Rectal smooth muscle tissue (tissue), 1 donor: ENCODE results near the gene LDLR.
"Not testable (repeated sequence)": the region's sequence is repeated elsewhere in the genome, so short reads cannot be mapped to it uniquely, and the experiment has no call there.

Experiments used
- H3K27ac ChIP-seq: one replicate; pipeline ENCODE4 v1.7.0; 2013; ENCODE audit warnings: low read depth, low read length, inconsistent platforms
- H3K27me3 ChIP-seq: one replicate; pipeline ENCODE4 v1.7.0; 2013; ENCODE audit warnings: low read length; ENCODE audit not compliant: control insufficient read depth, insufficient read depth
- H3K36me3 ChIP-seq: one replicate; pipeline ENCODE4 v1.7.0; 2013; ENCODE audit warnings: low read length; ENCODE audit not compliant: control insufficient read depth, insufficient read depth
- H3K4me1 ChIP-seq: one replicate; pipeline ENCODE4 v1.7.0; 2013; ENCODE audit warnings: low read length; ENCODE audit not compliant: control insufficient read depth, insufficient read depth
- H3K4me3 ChIP-seq: one replicate; pipeline ENCODE4 v1.7.0; 2013; ENCODE audit warnings: low read length
- H3K9ac ChIP-seq: one replicate; pipeline ENCODE4 v1.7.0; 2013; ENCODE audit warnings: low read length

Gene LDLR

GRCh38 chr19:11138601-11139300, 49.5 kb downstream of the LDLR start:
- H3K36me3 ChIP-seq: no peaks in the 10 kb centered on the region
- H3K27ac ChIP-seq: peak overlapping the region; percentile 97
- peak overlapping the region; percentile 45 for H3K4me3 ChIP-seq
- no peaks in the 10 kb centered on the region for H3K27me3 ChIP-seq
- H3K9ac ChIP-seq: peak overlapping the region; percentile 37
- peaks cover 34% of the 10 kb centered on the region for H3K4me1 ChIP-seq

- not testable (repeated sequence) for H3K9ac ChIP-seq, H3K36me3 ChIP-seq, H3K4me3 ChIP-seq, H3K27me3 ChIP-seq
- H3K27ac ChIP-seq: peak overlapping the region; percentile 97
- H3K4me1 ChIP-seq: peaks cover 34% of the 10 kb centered on the region
Observed at GRCh38 chr19:11140023-11140538, 50.8 kb downstream of the LDLR start.

GRCh38 chr19:11140896-11141295, 51.6 kb downstream of the LDLR start:
- no peak overlapping the region for H3K9ac ChIP-seq
- H3K27ac ChIP-seq: no peak overlapping the region
- peaks cover 34% of the 10 kb centered on the region for H3K4me1 ChIP-seq
- no peaks in the 10 kb centered on the region for H3K27me3 ChIP-seq
- H3K4me3 ChIP-seq: no peak overlapping the region
- no peaks in the 10 kb centered on the region for H3K36me3 ChIP-seq

GRCh38 chr19:11141937-11142527, 52.8 kb downstream of the LDLR start:
- Histone ChIP-seq H3K27me3 (no peaks in the 10 kb centered on the region), H3K27ac (peak overlapping the region; percentile 97), H3K4me3 (peak overlapping the region; percentile 26), H3K9ac (no peak overlapping the region), H3K36me3 (no peaks in the 10 kb centered on the region), H3K4me1 (peaks cover 34% of the 10 kb centered on the region)

- Histone ChIP-seq H3K36me3 (no peaks in the 10 kb centered on the region), H3K4me3 (peak overlapping the region; percentile 53), H3K9ac (peak overlapping the region; percentile 46), H3K27me3 (no peaks in the 10 kb centered on the region), H3K27ac (peak overlapping the region; percentile 97), H3K4me1 (peaks cover 34% of the 10 kb centered on the region)
Observed at GRCh38 chr19:11142528-11143171, 53.4 kb downstream of the LDLR start.

- H3K4me1 ChIP-seq: peaks cover 16% of the 10 kb centered on the region
- no peak overlapping the region for H3K27ac ChIP-seq
Observed at GRCh38 chr19:11145536-11145924, 56.3 kb downstream of the LDLR start.

GRCh38 chr19:11148001-11148400, 58.7 kb downstream of the LDLR start:
- Histone ChIP-seq H3K4me3 (no peak overlapping the region), H3K27ac (no peak overlapping the region), H3K4me1 (peaks cover 12% of the 10 kb centered on the region), H3K9ac (no peak overlapping the region), H3K27me3 (no peaks in the 10 kb centered on the region), H3K36me3 (no peaks in the 10 kb centered on the region)

More at GRCh38 chr19:11145536-11145924, 56.3 kb downstream of the LDLR start:
- H3K4me3 ChIP-seq: no peak overlapping the region
- H3K36me3 ChIP-seq: no peaks in the 10 kb centered on the region
- H3K27me3 ChIP-seq: no peaks in the 10 kb centered on the region
- no peak overlapping the region for H3K9ac ChIP-seq

- no peak overlapping the region for H3K9ac ChIP-seq
- H3K4me1 ChIP-seq: peaks cover 11% of the 10 kb centered on the region
- peak overlapping the region; percentile 61 for H3K27ac ChIP-seq
- H3K36me3 ChIP-seq: no peaks in the 10 kb centered on the region
- H3K4me3 ChIP-seq: no peak overlapping the region
- no peaks in the 10 kb centered on the region for H3K27me3 ChIP-seq
Observed at GRCh38 chr19:11151181-11151580, 61.9 kb downstream of the LDLR start.

GRCh38 chr19:11152318-11153062, 63.2 kb downstream of the LDLR start:
- no peaks in the 10 kb centered on the region for H3K27me3 ChIP-seq
- H3K36me3 ChIP-seq: no peaks in the 10 kb centered on the region
- no peak overlapping the region for H3K9ac ChIP-seq
- H3K4me3 ChIP-seq: no peak overlapping the region
- peak overlapping the region; percentile 88 for H3K27ac ChIP-seq
- peaks cover 13% of the 10 kb centered on the region for H3K4me1 ChIP-seq

GRCh38 chr19:11154683-11155047, 65.4 kb downstream of the LDLR start:
- H3K9ac ChIP-seq: no peak overlapping the region
- H3K4me3 ChIP-seq: no peak overlapping the region
- H3K27ac ChIP-seq: no peak overlapping the region
- H3K27me3 ChIP-seq: no peaks in the 10 kb centered on the region
- H3K4me1 ChIP-seq: peaks cover 18% of the 10 kb centered on the region
- no peaks in the 10 kb centered on the region for H3K36me3 ChIP-seq

- peak within 1 kb of the TSS; percentile 79 for H3K4me3 ChIP-seq
- no peak within 1 kb of the TSS for H3K9ac ChIP-seq
- H3K27ac ChIP-seq: peak within 1 kb of the TSS; percentile 87
- no peaks in the 10 kb centered on the region for H3K27me3 ChIP-seq
- H3K36me3 ChIP-seq: no peaks in the 10 kb centered on the region
- H3K4me1 ChIP-seq: peaks cover 18% of the 10 kb centered on the region
Observed at GRCh38 chr19:11155373-11156120, 66.3 kb downstream of the LDLR start, which contains the start of gene SPC24. TSS of gene SPC24 (minus strand) at chr19:11155782. CDS start at chr19:11155776, 6 bp downstream.
